Tibial artery (tissue), 4 donors: ENCODE measurements around the gene SLX9.
A peak's percentile ranks its signal among the peaks of the same experiment; 100 is the strongest.

Experiments used
- DNase-seq, 2 donors: peaks; one replicate each; pipeline ENCODE4 v3.0.0-alpha.2; 2019
- H3K27ac ChIP-seq, 2 donors: fragments of 200-600 bp; sonication (generic) in 1 of 2; 1 replicate in 1 of 2; 2 replicates in 1 of 2; pipeline ENCODE4 v1.5.1; 2018 to 2019; ENCODE audit warnings: mild to moderate bottlenecking in 1 of 2
- H3K27me3 ChIP-seq, 2 donors: fragments of 200-600 bp; sonication (generic) in 1 of 2; one replicate each; pipeline versions ENCODE4 v1.5.1 to v1.6.0; 2016 to 2019
- H3K36me3 ChIP-seq, 3 donors: fragments of 200-600 bp; sonication (generic) in 2 of 3; one replicate each; pipeline ENCODE4 v1.5.1; 2016 to 2019; ENCODE audit warnings: mild to moderate bottlenecking in 2 of 3
- H3K4me1 ChIP-seq, 4 donors: fragments of 200-600 bp; sonication (generic) in 2 of 4; 1 replicate in 3 of 4; 2 replicates in 1 of 4; pipeline ENCODE4 v1.5.1; 2016 to 2019
- H3K4me3 ChIP-seq, 2 donors: fragments of 200-600 bp; sonication (generic) in 1 of 2; 1 replicate in 1 of 2; 2 replicates in 1 of 2; pipeline ENCODE4 v1.5.1; 2018 to 2019; ENCODE audit warnings: mild to moderate bottlenecking in 2 of 2
- H3K9me3 ChIP-seq, 3 donors: fragments of 200-600 bp; sonication (generic) in 1 of 3; one replicate each; pipeline ENCODE4 v1.5.1; 2016 to 2019
- CTCF ChIP-seq, 2 experiments: fragments of 200-600 bp in 1 of 2; fragments of 450-650 bp in 1 of 2; IDR thresholded peaks; one replicate each; pipeline ENCODE4 v1.5.1; 2017 to 2019; ENCODE audit warnings: antibody characterized with exemption in 2 of 2, mild to moderate bottlenecking in 1 of 2, moderate library complexity in 1 of 2
- intact Hi-C: fragments of 100-400 bp; cut with DNase I; formaldehyde crosslinking; loops from one replicate; pipeline ENCODE4 v1.15.0; 2023; ENCODE audit warnings: low total_unique reads

Gene SLX9

GRCh38 chr21:44892536-44893277, 47.1 kb upstream of the SLX9 start:
- H3K27me3 ChIP-seq: peaks cover 0 to 18% of the 10 kb centered on the region in 2 donors
- DNase-seq: peak in 1 of 2 donors; percentile 67

GRCh38 chr21:44893278-44893556, 46.6 kb upstream of the SLX9 start:
- TF ChIP-seq CTCF (IDR thresholded peaks at IDR 0.05): no peak
- H3K4me3 ChIP-seq: no peak overlapping the region
- no peaks in the 10 kb centered on the region for H3K9me3 ChIP-seq
- H3K36me3 ChIP-seq: no peaks in the 10 kb centered on the region
- H3K27ac ChIP-seq: no peak overlapping the region
- peaks cover 0 to 8% (median 0%) of the 10 kb centered on the region in 4 donors for H3K4me1 ChIP-seq
- DNase-seq: no peak
- intact Hi-C loops: loop anchor here (2.0 kb wide), 1 partner anchor 40 kb away; no protein-coding TSS in a partner anchor
- H3K27me3 ChIP-seq: peaks cover 0 to 18% of the 10 kb centered on the region in 2 donors

More at GRCh38 chr21:44892536-44893277, 47.1 kb upstream of the SLX9 start:
- no peaks in the 10 kb centered on the region for H3K36me3 ChIP-seq
- no peak overlapping the region for H3K4me3 ChIP-seq
- intact Hi-C loops: loop anchor here (2.0 kb wide), 1 partner anchor 40 kb away; no protein-coding TSS in a partner anchor
- H3K9me3 ChIP-seq: no peaks in the 10 kb centered on the region
- peak; percentile 86 to 87 for TF ChIP-seq CTCF (IDR thresholded peaks at IDR 0.05)
- peaks cover 0 to 8% (median 0%) of the 10 kb centered on the region in 4 donors for H3K4me1 ChIP-seq
- H3K27ac ChIP-seq: no peak overlapping the region

- Histone ChIP-seq H3K36me3 (no peaks in the 10 kb centered on the region), H3K9me3 (no peaks in the 10 kb centered on the region), H3K4me1 (peaks cover 0 to 8% (median 0%) of the 10 kb centered on the region in 4 donors), H3K27ac (no peak overlapping the region), H3K27me3 (peaks cover 0 to 23% of the 10 kb centered on the region in 2 donors), H3K4me3 (no peak overlapping the region)
- intact Hi-C loops: loop anchor here (2.0 kb wide), 1 partner anchor 39 kb away; no protein-coding TSS in a partner anchor
- DNase-seq: no peak
- TF ChIP-seq CTCF (IDR thresholded peaks at IDR 0.05): no peak
Measured at GRCh38 chr21:44893948-44894656, 45.7 kb upstream of the SLX9 start.

GRCh38 chr21:44894687-44895302, 45.0 kb upstream of the SLX9 start:
- Histone ChIP-seq H3K27ac (no peak overlapping the region), H3K9me3 (no peaks in the 10 kb centered on the region), H3K27me3 (peaks cover 0 to 26% of the 10 kb centered on the region in 2 donors), H3K36me3 (no peaks in the 10 kb centered on the region), H3K4me1 (peaks cover 0 to 8% (median 0%) of the 10 kb centered on the region in 4 donors), H3K4me3 (no peak overlapping the region)
- no peak for TF ChIP-seq CTCF (IDR thresholded peaks at IDR 0.05)
- no peak for DNase-seq
- intact Hi-C loops: no loop called here

GRCh38 chr21:44895859-44896258, 44.0 kb upstream of the SLX9 start:
- Histone ChIP-seq H3K27ac (no peak overlapping the region), H3K4me3 (no peak overlapping the region), H3K9me3 (no peaks in the 10 kb centered on the region), H3K36me3 (no peaks in the 10 kb centered on the region), H3K4me1 (peaks cover 0 to 2% (median 0%) of the 10 kb centered on the region in 4 donors), H3K27me3 (peaks cover 0 to 28% of the 10 kb centered on the region in 2 donors)
- no peak for DNase-seq
- TF ChIP-seq CTCF (IDR thresholded peaks at IDR 0.05): no peak
- intact Hi-C loops: no loop called here
